H1 (cell line): ENCODE data around the gene LUM.

Experiments
- CTCF ChIP-seq, 3 experiments: IDR thresholded peaks; 1 replicate in 2 of 3; 2 replicates in 1 of 3; pipeline versions ENCODE4 v1.5.1 to v1.6.1; 2011; ENCODE audit warnings: low read length in 3 of 3, mild to moderate bottlenecking in 3 of 3, inconsistent platforms in 2 of 3, low read depth in 1 of 3, moderate library complexity in 1 of 3; ENCODE audit not compliant: insufficient read depth in 1 of 3; ENCODE audit errors: control extremely low read depth in 1 of 3
- EZH2 ChIP-seq: fragments of 200-600 bp; sonication (generic); IDR thresholded peaks from 2 replicates; pipeline ENCODE4 v1.7.1; 2012; ENCODE audit warnings: low read depth, mild to moderate bottlenecking, moderate library complexity, low read length, inconsistent platforms; ENCODE audit not compliant: severe bottlenecking
- KDM5A ChIP-seq: fragments of 200-600 bp; IDR thresholded peaks from 2 replicates; pipeline ENCODE4 v1.7.1; 2012; ENCODE audit warnings: mild to moderate bottlenecking, low read length, inconsistent platforms, mixed read lengths
- POLR2AphosphoS5 ChIP-seq: IDR thresholded peaks from 2 replicates; pipeline ENCODE4 v1.6.1; 2011; ENCODE audit warnings: low read depth, low read length
- POU5F1 ChIP-seq: IDR thresholded peaks from 2 replicates; pipeline ENCODE4 v1.6.1; 2011; ENCODE audit warnings: low read depth, mild to moderate bottlenecking, low read length, moderate library complexity
- SRF ChIP-seq: IDR thresholded peaks from 2 replicates; pipeline ENCODE4 v1.6.1; 2011; ENCODE audit warnings: mild to moderate bottlenecking, low read depth, low read length, moderate library complexity
- TBP ChIP-seq: IDR thresholded peaks from 2 replicates; pipeline ENCODE4 v1.6.1; 2011; ENCODE audit warnings: low read depth, low read length, improper control_type of control experiment

DNA sequence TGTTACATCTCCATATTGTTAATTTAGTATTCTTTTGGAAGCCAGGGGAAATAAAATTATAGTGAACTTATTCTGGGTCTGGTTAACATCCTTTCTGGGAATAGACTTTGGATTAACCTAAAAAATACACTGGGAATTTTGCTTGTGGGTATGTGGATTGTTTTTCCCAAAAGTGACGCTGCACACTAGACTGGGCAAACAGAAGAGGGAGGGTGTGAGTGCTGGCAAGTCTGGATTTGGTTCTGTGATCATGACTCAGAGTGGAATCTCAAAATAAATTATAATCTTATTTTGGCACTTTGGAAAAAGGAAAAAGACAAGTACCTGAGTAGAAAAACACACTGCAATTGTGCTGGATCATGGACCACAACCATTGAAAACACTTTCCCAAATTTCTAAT is 15.2 kb upstream of the LUM start:
- TF ChIP-seq TBP, result no peak
- TF ChIP-seq CTCF (IDR thresholded peaks at IDR 0.05; ENCODE audit: control extremely low read depth in 1 of 3, insufficient read depth in 1 of 3, low read depth in 1 of 3, low read length in 3 of 3), result no peak
- TF ChIP-seq POLR2AphosphoS5, result no peak
- no peak for TF ChIP-seq EZH2
- TF ChIP-seq KDM5A, result no peak
- TF ChIP-seq SRF, result no peak
- no peak for TF ChIP-seq POU5F1
